K562 (cell line): ENCODE measurements around the gene SYDE1. TPM values are rescaled to one million over a fixed set of nuclear protein-coding genes. Genes with fewer than 3 reads are reported as not detected.

Source experiments
- HDAC3 ChIP-seq: fragments of 450-650 bp; IDR thresholded peaks from 2 replicates; pipeline ENCODE4 v1.6.1; 2018; ENCODE audit warnings: borderline replicate concordance, mild to moderate bottlenecking, moderate library complexity; ENCODE audit not compliant: partially characterized antibody
- HNRNPL ChIP-seq: fragments of 200-400 bp; formaldehyde crosslinking; IDR thresholded peaks from 2 replicates; pipeline ENCODE4 v1.6.1; 2017; ENCODE audit warnings: low read depth, mild to moderate bottlenecking, low read length
- IFI16 ChIP-seq: fragments of 250-450 bp; sonication (Bioruptor Pico); IDR thresholded peaks from 2 replicates; pipeline ENCODE4 v2.1.2; 2022; ENCODE audit warnings: mild to moderate bottlenecking, inconsistent platforms
- PHF20 ChIP-seq: fragments of 450-650 bp; IDR thresholded peaks from 2 replicates; pipeline ENCODE4 v1.6.1; 2018; ENCODE audit not compliant: partially characterized antibody
- ZNF79 ChIP-seq: fragments of 250-450 bp; sonication (Bioruptor Pico); IDR thresholded peaks from 2 replicates; pipeline ENCODE4 v1.4.0; 2020; ENCODE audit warnings: low read depth, mild to moderate bottlenecking, moderate library complexity
- polyA plus RNA-seq, 8 experiments: library from polyadenylated mRNA; depleted of rRNA in 4 of 8; stranded (reverse) in 5 of 8; unstranded in 3 of 8; fragments of >200 nt; fragmentation: Nextera tagmentation in 2 of 8; fragmentation: Illumina TruSeq in 1 of 8; extraction: Ambion mirVana in 2 of 8; extraction: Trizol in 1 of 8; gene quantifications; 2 replicates each; pipeline versions ENCODE4 v1.2.1 to v1.2.3, GENCODE V29; 2011 to 2014; ENCODE audit warnings: inconsistent platforms in 1 of 8, missing spikeins in 1 of 8
- total RNA-seq, 7 experiments: library from RNA; depleted of rRNA in 6 of 7; stranded (reverse); fragments of >200 nt in 6 of 7; fragmentation: Illumina TruSeq in 2 of 7; extraction: Trizol in 2 of 7; gene quantifications; 2 replicates each; pipeline versions ENCODE4 v1.2.1 to v1.2.3, GENCODE V29; 2011 to 2021; ENCODE audit warnings: low replicate concordance in 1 of 7
- TF ChIP-seq, protein P1 (sequence below): fragments of 250-450 bp; sonication (Bioruptor Pico); IDR thresholded peaks from 2 replicates; pipeline ENCODE4 v1.5.1; 2021; ENCODE audit warnings: mild to moderate bottlenecking
- TF ChIP-seq, protein P2 (sequence below): fragments of 250-450 bp; sonication (Bioruptor Pico); IDR thresholded peaks from 2 replicates; pipeline ENCODE4 v1.4.0; 2020; ENCODE audit warnings: mild to moderate bottlenecking, moderate library complexity, borderline replicate concordance
- TF ChIP-seq, protein P3 (sequence below): sonication (generic); formaldehyde crosslinking; IDR thresholded peaks from 2 replicates; pipeline ENCODE4 v1.8.1; 2023; ENCODE audit warnings: mild to moderate bottlenecking, missing genetic modification reagents
- TF ChIP-seq, protein P4 (sequence below): sonication (generic); formaldehyde crosslinking; IDR thresholded peaks from 2 replicates; pipeline ENCODE4 v1.8.0; 2022; ENCODE audit warnings: mild to moderate bottlenecking, missing genetic modification reagents
- TF ChIP-seq, protein P5 (sequence below): fragments of 200-400 bp; formaldehyde crosslinking; IDR thresholded peaks from 2 replicates; pipeline ENCODE4 v1.6.1; 2017; ENCODE audit warnings: mild to moderate bottlenecking, low read depth, low read length, moderate library complexity

The SYDE1 gene
- total and polyA plus RNA-seq, 9 of the 15 experiments (the other 6 are each of a cell fraction or from before 2014, with no cell fraction given), result 0.04 TPM; not detected in 8

DNA sequence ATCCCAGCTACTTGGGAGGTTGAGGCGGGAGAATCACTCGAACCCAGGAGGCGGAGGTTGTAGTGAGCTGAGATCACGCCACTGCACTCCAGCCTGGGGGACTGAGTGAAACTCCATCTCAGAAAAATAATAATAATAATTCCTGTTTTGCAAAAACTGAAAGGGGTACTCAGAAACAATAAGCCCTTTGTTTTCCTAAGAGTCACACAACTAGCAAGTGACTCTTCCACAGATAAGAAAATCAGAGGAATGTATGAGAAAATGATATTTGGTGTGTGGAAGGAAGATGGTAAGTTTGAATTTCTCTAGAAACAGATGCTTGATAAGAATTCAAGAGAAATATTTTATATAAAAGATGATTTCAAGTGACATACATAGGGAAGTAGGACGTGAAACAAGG lies 35.1 kb downstream of the SYDE1 start (continued):
- TF ChIP-seq, protein P1, sequence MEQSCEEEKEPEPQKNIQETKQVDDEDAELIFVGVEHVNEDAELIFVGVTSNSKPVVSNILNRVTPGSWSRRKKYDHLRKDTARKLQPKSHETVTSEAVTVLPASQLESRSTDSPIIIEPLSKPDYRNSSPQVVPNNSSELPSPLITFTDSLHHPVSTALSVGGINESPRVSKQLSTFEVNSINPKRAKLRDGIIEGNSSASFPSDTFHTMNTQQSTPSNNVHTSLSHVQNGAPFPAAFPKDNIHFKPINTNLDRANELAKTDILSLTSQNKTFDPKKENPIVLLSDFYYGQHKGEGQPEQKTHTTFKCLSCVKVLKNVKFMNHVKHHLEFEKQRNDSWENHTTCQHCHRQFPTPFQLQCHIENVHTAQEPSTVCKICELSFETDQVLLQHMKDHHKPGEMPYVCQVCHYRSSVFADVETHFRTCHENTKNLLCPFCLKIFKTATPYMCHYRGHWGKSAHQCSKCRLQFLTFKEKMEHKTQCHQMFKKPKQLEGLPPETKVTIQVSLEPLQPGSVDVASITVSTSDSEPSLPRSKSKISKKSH (CRISPR knock-in tag), result no peak
- TF ChIP-seq HDAC3 (no peak), IFI16 (CRISPR knock-in tag) (no peak), HNRNPL (no peak), ZNF79 (CRISPR knock-in tag) (no peak), PHF20 (no peak)
- TF ChIP-seq, protein P2, sequence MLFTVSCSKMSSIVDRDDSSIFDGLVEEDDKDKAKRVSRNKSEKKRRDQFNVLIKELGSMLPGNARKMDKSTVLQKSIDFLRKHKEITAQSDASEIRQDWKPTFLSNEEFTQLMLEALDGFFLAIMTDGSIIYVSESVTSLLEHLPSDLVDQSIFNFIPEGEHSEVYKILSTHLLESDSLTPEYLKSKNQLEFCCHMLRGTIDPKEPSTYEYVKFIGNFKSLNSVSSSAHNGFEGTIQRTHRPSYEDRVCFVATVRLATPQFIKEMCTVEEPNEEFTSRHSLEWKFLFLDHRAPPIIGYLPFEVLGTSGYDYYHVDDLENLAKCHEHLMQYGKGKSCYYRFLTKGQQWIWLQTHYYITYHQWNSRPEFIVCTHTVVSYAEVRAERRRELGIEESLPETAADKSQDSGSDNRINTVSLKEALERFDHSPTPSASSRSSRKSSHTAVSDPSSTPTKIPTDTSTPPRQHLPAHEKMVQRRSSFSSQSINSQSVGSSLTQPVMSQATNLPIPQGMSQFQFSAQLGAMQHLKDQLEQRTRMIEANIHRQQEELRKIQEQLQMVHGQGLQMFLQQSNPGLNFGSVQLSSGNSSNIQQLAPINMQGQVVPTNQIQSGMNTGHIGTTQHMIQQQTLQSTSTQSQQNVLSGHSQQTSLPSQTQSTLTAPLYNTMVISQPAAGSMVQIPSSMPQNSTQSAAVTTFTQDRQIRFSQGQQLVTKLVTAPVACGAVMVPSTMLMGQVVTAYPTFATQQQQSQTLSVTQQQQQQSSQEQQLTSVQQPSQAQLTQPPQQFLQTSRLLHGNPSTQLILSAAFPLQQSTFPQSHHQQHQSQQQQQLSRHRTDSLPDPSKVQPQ, result no peak
- TF ChIP-seq, protein P3, sequence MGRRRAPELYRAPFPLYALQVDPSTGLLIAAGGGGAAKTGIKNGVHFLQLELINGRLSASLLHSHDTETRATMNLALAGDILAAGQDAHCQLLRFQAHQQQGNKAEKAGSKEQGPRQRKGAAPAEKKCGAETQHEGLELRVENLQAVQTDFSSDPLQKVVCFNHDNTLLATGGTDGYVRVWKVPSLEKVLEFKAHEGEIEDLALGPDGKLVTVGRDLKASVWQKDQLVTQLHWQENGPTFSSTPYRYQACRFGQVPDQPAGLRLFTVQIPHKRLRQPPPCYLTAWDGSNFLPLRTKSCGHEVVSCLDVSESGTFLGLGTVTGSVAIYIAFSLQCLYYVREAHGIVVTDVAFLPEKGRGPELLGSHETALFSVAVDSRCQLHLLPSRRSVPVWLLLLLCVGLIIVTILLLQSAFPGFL, result no peak
- TF ChIP-seq, protein P4, sequence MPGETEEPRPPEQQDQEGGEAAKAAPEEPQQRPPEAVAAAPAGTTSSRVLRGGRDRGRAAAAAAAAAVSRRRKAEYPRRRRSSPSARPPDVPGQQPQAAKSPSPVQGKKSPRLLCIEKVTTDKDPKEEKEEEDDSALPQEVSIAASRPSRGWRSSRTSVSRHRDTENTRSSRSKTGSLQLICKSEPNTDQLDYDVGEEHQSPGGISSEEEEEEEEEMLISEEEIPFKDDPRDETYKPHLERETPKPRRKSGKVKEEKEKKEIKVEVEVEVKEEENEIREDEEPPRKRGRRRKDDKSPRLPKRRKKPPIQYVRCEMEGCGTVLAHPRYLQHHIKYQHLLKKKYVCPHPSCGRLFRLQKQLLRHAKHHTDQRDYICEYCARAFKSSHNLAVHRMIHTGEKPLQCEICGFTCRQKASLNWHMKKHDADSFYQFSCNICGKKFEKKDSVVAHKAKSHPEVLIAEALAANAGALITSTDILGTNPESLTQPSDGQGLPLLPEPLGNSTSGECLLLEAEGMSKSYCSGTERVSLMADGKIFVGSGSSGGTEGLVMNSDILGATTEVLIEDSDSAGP (CRISPR knock-in tag), result no peak
- TF ChIP-seq, protein P5, sequence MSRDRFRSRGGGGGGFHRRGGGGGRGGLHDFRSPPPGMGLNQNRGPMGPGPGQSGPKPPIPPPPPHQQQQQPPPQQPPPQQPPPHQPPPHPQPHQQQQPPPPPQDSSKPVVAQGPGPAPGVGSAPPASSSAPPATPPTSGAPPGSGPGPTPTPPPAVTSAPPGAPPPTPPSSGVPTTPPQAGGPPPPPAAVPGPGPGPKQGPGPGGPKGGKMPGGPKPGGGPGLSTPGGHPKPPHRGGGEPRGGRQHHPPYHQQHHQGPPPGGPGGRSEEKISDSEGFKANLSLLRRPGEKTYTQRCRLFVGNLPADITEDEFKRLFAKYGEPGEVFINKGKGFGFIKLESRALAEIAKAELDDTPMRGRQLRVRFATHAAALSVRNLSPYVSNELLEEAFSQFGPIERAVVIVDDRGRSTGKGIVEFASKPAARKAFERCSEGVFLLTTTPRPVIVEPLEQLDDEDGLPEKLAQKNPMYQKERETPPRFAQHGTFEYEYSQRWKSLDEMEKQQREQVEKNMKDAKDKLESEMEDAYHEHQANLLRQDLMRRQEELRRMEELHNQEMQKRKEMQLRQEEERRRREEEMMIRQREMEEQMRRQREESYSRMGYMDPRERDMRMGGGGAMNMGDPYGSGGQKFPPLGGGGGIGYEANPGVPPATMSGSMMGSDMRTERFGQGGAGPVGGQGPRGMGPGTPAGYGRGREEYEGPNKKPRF, result no peak
